Thyroid gland (tissue), 4 donors: ENCODE results near the gene NR5A2.

ENCODE experiments used
- POLR2A ChIP-seq, 2 donors: fragments of 450-650 bp; IDR thresholded peaks; one replicate each; pipeline ENCODE4 v1.6.1; 2017; ENCODE audit warnings: antibody characterized with exemption in 2 of 2, mild to moderate bottlenecking in 2 of 2, moderate library complexity in 1 of 2
- TF ChIP-seq, protein P1 (sequence below), 6 experiments: fragments of 200-600 bp in 3 of 6; fragments of 450-650 bp in 3 of 6; sonication (generic) in 3 of 6; IDR thresholded peaks; one replicate each; pipeline ENCODE4 v1.5.1; 2016 to 2019; ENCODE audit warnings: antibody characterized with exemption in 6 of 6, mild to moderate bottlenecking in 2 of 6, inconsistent platforms in 1 of 6, moderate library complexity in 1 of 6

DNA sequence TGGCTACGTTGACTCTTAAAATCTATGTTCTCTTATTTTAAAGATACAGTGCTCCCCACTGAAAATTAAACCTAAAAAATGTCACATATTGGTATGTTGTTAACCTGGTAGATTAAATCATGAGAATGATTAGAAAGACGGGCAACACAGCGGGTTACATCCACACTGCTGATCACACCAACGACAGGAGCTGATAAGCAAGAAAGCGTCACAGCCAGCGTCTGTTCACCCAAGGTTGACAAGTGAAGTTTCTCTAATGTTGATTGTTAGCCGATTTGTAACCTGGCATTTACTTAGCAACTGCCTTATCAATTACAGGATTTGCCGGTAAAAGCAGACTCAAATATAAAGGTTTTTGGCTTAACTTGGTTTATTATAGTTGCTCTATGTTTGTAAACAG is 149.3 kb downstream of the NR5A2 start:
- TF ChIP-seq, protein P1, sequence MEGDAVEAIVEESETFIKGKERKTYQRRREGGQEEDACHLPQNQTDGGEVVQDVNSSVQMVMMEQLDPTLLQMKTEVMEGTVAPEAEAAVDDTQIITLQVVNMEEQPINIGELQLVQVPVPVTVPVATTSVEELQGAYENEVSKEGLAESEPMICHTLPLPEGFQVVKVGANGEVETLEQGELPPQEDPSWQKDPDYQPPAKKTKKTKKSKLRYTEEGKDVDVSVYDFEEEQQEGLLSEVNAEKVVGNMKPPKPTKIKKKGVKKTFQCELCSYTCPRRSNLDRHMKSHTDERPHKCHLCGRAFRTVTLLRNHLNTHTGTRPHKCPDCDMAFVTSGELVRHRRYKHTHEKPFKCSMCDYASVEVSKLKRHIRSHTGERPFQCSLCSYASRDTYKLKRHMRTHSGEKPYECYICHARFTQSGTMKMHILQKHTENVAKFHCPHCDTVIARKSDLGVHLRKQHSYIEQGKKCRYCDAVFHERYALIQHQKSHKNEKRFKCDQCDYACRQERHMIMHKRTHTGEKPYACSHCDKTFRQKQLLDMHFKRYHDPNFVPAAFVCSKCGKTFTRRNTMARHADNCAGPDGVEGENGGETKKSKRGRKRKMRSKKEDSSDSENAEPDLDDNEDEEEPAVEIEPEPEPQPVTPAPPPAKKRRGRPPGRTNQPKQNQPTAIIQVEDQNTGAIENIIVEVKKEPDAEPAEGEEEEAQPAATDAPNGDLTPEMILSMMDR (IDR thresholded peaks at IDR 0.05): no peak
- no peak for TF ChIP-seq POLR2A (IDR thresholded peaks at IDR 0.05)
